H1 (cell line): ENCODE data around the gene WNT1. TPM values are rescaled to one million over a fixed set of nuclear protein-coding genes. Genes with fewer than 3 reads are reported as not detected.

Experiments used
- CTCF ChIA-PET: fragments of 300-600 bp; sonication (Branson Sonifier 250); formaldehyde crosslinking; loops from one replicate; lab custom pipeline; 2021; ENCODE audit not compliant: partially characterized antibody; lab: Charles Lee
- POLR2A ChIA-PET: fragments of 300-600 bp; sonication (Branson Sonifier 250); formaldehyde crosslinking; loops from one replicate; lab custom pipeline; 2021; ENCODE audit warnings: inconsistent platforms; ENCODE audit not compliant: partially characterized antibody; lab: Charles Lee
- DNase-seq, 2 experiments: peaks; one replicate each; pipeline versions ENCODE4 v3.0.0 to v3.0.0-alpha.2; 2010 to 2022; ENCODE audit warnings: low spot score in 2 of 2, low read depth in 1 of 2, mixed read lengths in 1 of 2
- FAIRE-seq: peaks from 2 replicates; lab custom pipeline; 2011; peaks lifted over from hg19 to GRCh38; lab: Jason Lieb, UNC
- H2AFZ ChIP-seq: 2 replicates; pipeline ENCODE4 v1.8.1; 2012; ENCODE audit warnings: low read length, inconsistent platforms
- H2AK5ac ChIP-seq: 2 replicates; pipeline ENCODE4 v1.6.1; 2013; ENCODE audit warnings: low read depth, low read length
- H2BK120ac ChIP-seq: replicated peaks from 2 replicates; pipeline ENCODE3; 2013; ENCODE audit warnings: low read depth, low read length, inconsistent platforms
- H2BK12ac ChIP-seq: 2 replicates; pipeline ENCODE4 v1.6.1; 2013; ENCODE audit warnings: low read depth, low read length
- H2BK15ac ChIP-seq: 2 replicates; pipeline ENCODE4 v1.6.1; 2013; ENCODE audit warnings: low read length
- H2BK20ac ChIP-seq: 2 replicates; pipeline ENCODE4 v1.6.1; 2013; ENCODE audit warnings: low read length
- H2BK5ac ChIP-seq: 2 replicates; pipeline ENCODE4 v1.6.1; 2013; ENCODE audit warnings: low read depth, low read length
- H3K14ac ChIP-seq: 2 replicates; pipeline ENCODE4 v1.6.1; 2013; ENCODE audit warnings: inconsistent platforms; ENCODE audit not compliant: insufficient read length
- H3K18ac ChIP-seq: 2 replicates; pipeline ENCODE4 v1.6.1; 2013; ENCODE audit warnings: low read length; ENCODE audit errors: extremely low read depth
- H3K23ac ChIP-seq: 2 replicates; pipeline ENCODE4 v1.6.1; 2013; ENCODE audit warnings: inconsistent platforms; ENCODE audit not compliant: insufficient read length
- H3K23me2 ChIP-seq: 2 replicates; pipeline ENCODE4 v1.6.1; 2013; ENCODE audit warnings: low read depth, low read length
- H3K27ac ChIP-seq: 2 replicates; pipeline ENCODE4 v1.6.1; 2011; ENCODE audit warnings: low read depth, low read length, inconsistent platforms
- H3K27me3 ChIP-seq, 4 experiments: replicated peaks in 1 of 4; 1 replicate in 1 of 4; 2 replicates in 3 of 4; pipeline versions ENCODE4 v1.6.1 to v1.8.1; 2011 to 2013; ENCODE audit warnings: low read length in 3 of 4, mild to moderate bottlenecking in 3 of 4, inconsistent platforms in 2 of 4, mixed read lengths in 2 of 4, moderate library complexity in 1 of 4; ENCODE audit not compliant: control insufficient read depth in 3 of 4, insufficient read depth in 3 of 4; ENCODE audit errors: extremely low read depth in 1 of 4
- H3K36me3 ChIP-seq, 4 experiments: 2 replicates each; pipeline versions ENCODE4 v1.6.1 to v1.8.1; 2011 to 2013; ENCODE audit warnings: mild to moderate bottlenecking in 4 of 4, low read length in 3 of 4, moderate library complexity in 2 of 4, control low read depth in 1 of 4, inconsistent platforms in 1 of 4; ENCODE audit not compliant: insufficient read depth in 4 of 4, control insufficient read depth in 2 of 4
- H3K4ac ChIP-seq: replicated peaks from 2 replicates; pipeline ENCODE3; 2013; ENCODE audit warnings: low read length, low read depth, mixed read lengths, inconsistent platforms; ENCODE audit not compliant: insufficient read length
- H3K4me1 ChIP-seq, 4 experiments: replicated peaks in 1 of 4; 1 replicate in 1 of 4; 2 replicates in 3 of 4; pipeline versions ENCODE4 v1.6.1 to v1.8.1; 2011 to 2013; ENCODE audit warnings: low read length in 3 of 4, inconsistent platforms in 2 of 4, mixed read lengths in 1 of 4; ENCODE audit not compliant: insufficient read depth in 4 of 4, control insufficient read depth in 3 of 4
- H3K4me2 ChIP-seq, 2 experiments: 2 replicates each; pipeline versions ENCODE4 v1.6.1 to v1.8.1; 2011 to 2013; ENCODE audit warnings: low read depth in 2 of 2, low read length in 2 of 2, control low read depth in 1 of 2, inconsistent platforms in 1 of 2, mild to moderate bottlenecking in 1 of 2; ENCODE audit not compliant: insufficient read depth in 1 of 2
- H3K4me3 ChIP-seq, 4 experiments: fragments of 200-600, 300-600 bp in 1 of 4; sonication (generic), shearing (Covaris generic), sonication (Bioruptor Twin) in 1 of 4; 2 replicates each; pipeline versions ENCODE4 v1.5.1 to v1.8.1; 2011 to 2016; ENCODE audit warnings: low read length in 4 of 4, low read depth in 3 of 4, control low read depth in 2 of 4, inconsistent platforms in 2 of 4, mild to moderate bottlenecking in 2 of 4, mixed read lengths in 1 of 4, moderate library complexity in 1 of 4; ENCODE audit not compliant: insufficient read depth in 2 of 4; ENCODE audit errors: extremely low read depth in 1 of 4
- H3K56ac ChIP-seq: replicated peaks from 2 replicates; pipeline ENCODE3; 2013; ENCODE audit warnings: low read depth, mild to moderate bottlenecking, mixed read lengths, low read length, inconsistent platforms; ENCODE audit not compliant: insufficient read length
- H3K79me1 ChIP-seq: 2 replicates; pipeline ENCODE4 v1.6.1; 2013; ENCODE audit warnings: low read depth, low read length, control low read depth
- H3K79me2 ChIP-seq, 2 experiments: 2 replicates each; pipeline versions ENCODE4 v1.6.1 to v1.8.1; 2012 to 2013; ENCODE audit warnings: low read length in 2 of 2, mild to moderate bottlenecking in 2 of 2, inconsistent platforms in 1 of 2; ENCODE audit not compliant: insufficient read depth in 2 of 2, control insufficient read depth in 1 of 2
- H3K9ac ChIP-seq, 4 experiments: replicated peaks in 1 of 4; 1 replicate in 1 of 4; 2 replicates in 3 of 4; pipeline versions ENCODE4 v1.6.1 to v1.8.1; 2011 to 2013; ENCODE audit warnings: low read depth in 3 of 4, low read length in 3 of 4, control low read depth in 2 of 4, mild to moderate bottlenecking in 2 of 4, moderate library complexity in 2 of 4, inconsistent platforms in 1 of 4; ENCODE audit errors: extremely low read depth in 1 of 4
- H3K9me3 ChIP-seq, 2 experiments: 2 replicates each; pipeline versions ENCODE4 v1.6.1 to v1.8.1; 2012 to 2013; ENCODE audit warnings: mild to moderate bottlenecking in 2 of 2, moderate library complexity in 2 of 2, control low read depth in 1 of 2, inconsistent platforms in 1 of 2, low read depth in 1 of 2, low read length in 1 of 2, mixed read lengths in 1 of 2; ENCODE audit not compliant: insufficient read depth in 2 of 2
- H4K20me1 ChIP-seq, 2 experiments: replicated peaks in 1 of 2; 2 replicates each; pipeline versions ENCODE3 to v1.8.1; 2011 to 2013; ENCODE audit warnings: inconsistent platforms in 2 of 2, low read length in 2 of 2, mild to moderate bottlenecking in 1 of 2; ENCODE audit not compliant: insufficient read depth in 2 of 2, control insufficient read depth in 1 of 2
- H4K5ac ChIP-seq: 2 replicates; pipeline ENCODE4 v1.6.1; 2013; ENCODE audit warnings: low read length, low read depth, mixed read lengths, inconsistent platforms; ENCODE audit not compliant: insufficient read length
- H4K8ac ChIP-seq: 2 replicates; pipeline ENCODE4 v1.8.0; 2013; ENCODE audit warnings: mild to moderate bottlenecking, moderate library complexity, low read length, inconsistent platforms; ENCODE audit not compliant: insufficient read depth; ENCODE audit errors: extremely low read depth
- H4K91ac ChIP-seq: replicated peaks from 2 replicates; pipeline ENCODE3; 2013; ENCODE audit warnings: low read length, mixed read lengths, inconsistent platforms; ENCODE audit not compliant: insufficient read length
- ASH2L ChIP-seq: fragments of 200-600, 300-600 bp; sonication (generic); IDR thresholded peaks from one replicate; pipeline ENCODE4 v1.7.1; 2017; ENCODE audit warnings: low read length
- CEBPB ChIP-seq: IDR thresholded peaks from 2 replicates; pipeline ENCODE4 v1.6.1; 2012; ENCODE audit warnings: low read depth, low read length
- CTBP2 ChIP-seq: IDR thresholded peaks from 2 replicates; pipeline ENCODE4 v1.7.0; 2011; ENCODE audit warnings: borderline replicate concordance, mild to moderate bottlenecking, moderate library complexity, mixed read lengths, low read length; ENCODE audit not compliant: insufficient read depth, insufficient read length
- CTCF ChIP-seq, 3 experiments: IDR thresholded peaks; 1 replicate in 2 of 3; 2 replicates in 1 of 3; pipeline versions ENCODE4 v1.5.1 to v1.6.1; 2011; ENCODE audit warnings: low read length in 3 of 3, mild to moderate bottlenecking in 3 of 3, inconsistent platforms in 2 of 3, low read depth in 1 of 3, moderate library complexity in 1 of 3; ENCODE audit not compliant: insufficient read depth in 1 of 3; ENCODE audit errors: control extremely low read depth in 1 of 3
- GTF2F1 ChIP-seq: IDR thresholded peaks from 2 replicates; pipeline ENCODE4 v1.6.1; 2012; ENCODE audit warnings: low read depth, low read length, improper control_type of control experiment, borderline replicate concordance
- HDAC6 ChIP-seq: IDR thresholded peaks from one replicate; pipeline ENCODE4 v1.7.1; 2012; ENCODE audit warnings: low read depth, mild to moderate bottlenecking, inconsistent platforms, low read length, moderate library complexity
- KDM5A ChIP-seq: fragments of 200-600 bp; IDR thresholded peaks from 2 replicates; pipeline ENCODE4 v1.7.1; 2012; ENCODE audit warnings: mild to moderate bottlenecking, low read length, inconsistent platforms, mixed read lengths
- POU5F1 ChIP-seq: IDR thresholded peaks from 2 replicates; pipeline ENCODE4 v1.6.1; 2011; ENCODE audit warnings: low read depth, mild to moderate bottlenecking, low read length, moderate library complexity
- RNF2 ChIP-seq: fragments of 200-900, 300-1000 bp; sonication (generic); IDR thresholded peaks from 2 replicates; pipeline ENCODE4 v1.7.1; 2016; ENCODE audit warnings: borderline replicate concordance, low read depth, mild to moderate bottlenecking, antibody characterized with exemption, low read length; ENCODE audit not compliant: poor library complexity, severe bottlenecking; ENCODE audit errors: missing control alignments
- WGBS, 2 experiments: shearing (Covaris generic) in 1 of 2; methylation state at CpG; one replicate each; pipeline versions ENCODE4 v1.1.6 to v1.1.7; 2013 to 2015; ENCODE audit warnings: low lambda C conversion rate in 2 of 2, mixed read lengths in 2 of 2, inconsistent platforms in 1 of 2, low coverage in 1 of 2, missing lambda C conversion rate in 1 of 2; ENCODE audit not compliant: insufficient replicate concordance in 2 of 2, insufficient coverage in 1 of 2, insufficient read length in 1 of 2; ENCODE audit errors: extremely low coverage in 1 of 2, missing lambda C conversion rate in 1 of 2; 5-methylcytosine and 5-hydroxymethylcytosine counted together
- polyA plus RNA-seq, 7 experiments: library from polyadenylated mRNA; depleted of rRNA in 3 of 7; stranded (reverse) in 5 of 7; unstranded in 2 of 7; fragments of >200 nt in 5 of 7; fragments of 200-250 nt in 2 of 7; gene quantifications; 1 replicate in 5 of 7; 2 replicates in 1 of 7; 4 replicates in 1 of 7; pipeline versions ENCODE4 v1.2.1 to v1.2.3, GENCODE V29; 2011 to 2013; ENCODE audit warnings: missing spikeins in 2 of 7, mixed read lengths in 2 of 7
- total RNA-seq: library from RNA; stranded (reverse); fragmentation: NEBNext Ultra II Directional; extraction: Animal tissue kit (Norgen Biotek cat#: 25700); gene quantifications from 2 replicates; pipeline ENCODE4 v1.2.1, GENCODE V29; 2021

WNT1 gene
- total and polyA plus RNA-seq, 2 of the 8 experiments (the other 6 are each of a cell fraction or from before 2014, with no cell fraction given), result not detected

GRCh38 chr12:48980389-48980952 is 2.3 kb downstream of the WNT1 start:
- Histone ChIP-seq H3K27ac (no peak overlapping the region), H2BK12ac (peak overlapping the region; percentile 84; the same call in 1 of the 2 replicates), H3K9me3 (no peaks in the 10 kb centered on the region), H2AK5ac (no peak overlapping the region), H4K8ac (peak overlapping the region; percentile 71; the same call in 1 of the 2 replicates), H3K56ac (no peak overlapping the region), H3K14ac (no peak overlapping the region), H3K79me1 (no peaks in the 10 kb centered on the region), H2AFZ (no peak overlapping the region; the same call in 1 of the 2 replicates), H2BK20ac (no peak overlapping the region), H2BK120ac (no peak overlapping the region), H3K23me2 (peaks cover 15% of the 10 kb centered on the region), H3K36me3 (peaks cover 0 to 6% (median 0%) of the 10 kb centered on the region in 4 experiments; a peak in 1 of 8 replicates), H3K18ac (no peak overlapping the region), H3K4me3 (peak overlapping the region; percentile 14 to 57 (median 40); a peak in 7 of 8 replicates), H2BK5ac (no peak overlapping the region), H3K9ac (no peak overlapping the region), H4K91ac (no peak overlapping the region), H3K4ac (no peak overlapping the region), H4K20me1 (peaks cover 8% of the 10 kb centered on the region in 2 experiments), H3K23ac (no peak overlapping the region), H2BK15ac (no peak overlapping the region), H3K27me3 (peaks cover 79 to 99% (median 97%) of the 10 kb centered on the region in 4 experiments), H3K4me2 (peak overlapping the region; percentile 65), H3K4me1 (peaks cover 0 to 35% (median 30%) of the 10 kb centered on the region in 4 experiments; a peak in 6 of 7 replicates), H4K5ac (no peak overlapping the region), H3K79me2 (no peaks in the 10 kb centered on the region)
- no peak for FAIRE-seq
- WGBS, 2 experiments, result 4% methylated on average over 38 of the region's 46 CpGs; no CpG with 5 or more reads in 1 of the 2 experiments
- POLR2A ChIA-PET, result interaction anchor here (1.1 to 4.3 kb wide), 8 partner anchors 9 to 165 kb away, joined by 3 to 21 read pairs (median 8); partner anchors contain the start of genes ARF3, RND1 and WNT10B
- peak in 1 of 2 experiments; percentile 78 for DNase-seq
- CTCF ChIA-PET, result interaction anchor here (0.7 to 40.8 kb wide), 17 partner anchors 9 to 368 kb away, joined by 3 to 1336 read pairs (median 3); partner anchors contain the start of genes ARF3, DDN, PRKAG1 and WNT1
- TF ChIP-seq HDAC6 (no peak), CEBPB (no peak), RNF2 (peak; percentile 54), GTF2F1 (no peak), POU5F1 (no peak), CTBP2 (peak; percentile 29), ASH2L (peak; percentile 31), KDM5A (no peak), CTCF (IDR thresholded peaks at IDR 0.05; ENCODE audit: control extremely low read depth in 1 of 3, insufficient read depth in 1 of 3, low read depth in 1 of 3, low read length in 3 of 3) (peak in 2 of 3 experiments; percentile 59 to 63; a peak in 3 of 4 replicates)
